Nephron (organoid): ENCODE measurements around the gene KIAA1671.

ENCODE experiments used
- H3K27ac Mint-ChIP-seq, 3 experiments: 2 replicates each; pipeline ENCODE4 v1.8.0; 2020; ENCODE audit warnings: mixed read lengths in 3 of 3, mild to moderate bottlenecking in 2 of 3, moderate library complexity in 1 of 3
- H3K27me3 Mint-ChIP-seq: 2 replicates; pipeline ENCODE4 v1.8.0; 2021; ENCODE audit warnings: low read depth, mild to moderate bottlenecking, moderate library complexity, mixed read lengths
- H3K36me3 Mint-ChIP-seq: 2 replicates; pipeline ENCODE4 v1.8.0; 2020; ENCODE audit warnings: low read depth, mixed read lengths
- H3K4me1 Mint-ChIP-seq: 2 replicates; pipeline ENCODE4 v1.8.0; 2020; ENCODE audit warnings: mixed read lengths
- H3K4me3 Mint-ChIP-seq, 3 experiments: 2 replicates each; pipeline ENCODE4 v1.8.0; 2020; ENCODE audit warnings: mild to moderate bottlenecking in 3 of 3, mixed read lengths in 3 of 3, moderate library complexity in 2 of 3
- H3K9me3 Mint-ChIP-seq: 2 replicates; pipeline ENCODE4 v1.8.0; 2020; ENCODE audit warnings: mixed read lengths
- TF ChIP-seq, protein P1 (sequence below), 3 experiments: fragments of 200-600 bp; sonication (generic); IDR thresholded peaks; one replicate each; pipeline ENCODE4 v1.5.0; 2021; ENCODE audit warnings: antibody characterized with exemption in 3 of 3; ENCODE audit not compliant: unreplicated experiment in 3 of 3

KIAA1671 gene

DNA sequence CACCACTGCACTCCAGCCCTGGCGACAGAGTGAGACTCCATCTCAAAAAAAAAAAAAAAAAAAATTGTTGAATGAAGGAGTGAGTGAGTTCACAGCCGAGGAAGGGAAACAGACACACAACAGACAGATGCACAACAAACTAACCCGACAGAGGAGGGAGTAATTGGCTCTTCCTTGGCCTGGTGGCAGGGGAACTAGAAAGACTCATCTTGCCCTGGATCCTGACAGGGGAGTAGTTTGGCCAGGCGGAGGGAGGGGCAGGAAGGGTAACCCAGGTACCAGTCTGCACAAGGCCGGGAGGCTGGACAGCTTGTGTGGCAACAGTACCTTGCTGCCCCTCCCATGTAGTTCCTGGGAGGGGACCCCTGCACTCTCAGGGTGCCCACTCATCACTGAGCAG lies 106.9 kb downstream of the KIAA1671 start:
- Mint-ChIP-seq H3K9me3 (no peaks in the 10 kb centered on the region), H3K4me1 (peaks cover 7% of the 10 kb centered on the region), H3K27me3 (peaks cover 8% of the 10 kb centered on the region), H3K27ac (no peak overlapping the region), H3K4me3 (no peak overlapping the region), H3K36me3 (no peaks in the 10 kb centered on the region)
- TF ChIP-seq, protein P1, sequence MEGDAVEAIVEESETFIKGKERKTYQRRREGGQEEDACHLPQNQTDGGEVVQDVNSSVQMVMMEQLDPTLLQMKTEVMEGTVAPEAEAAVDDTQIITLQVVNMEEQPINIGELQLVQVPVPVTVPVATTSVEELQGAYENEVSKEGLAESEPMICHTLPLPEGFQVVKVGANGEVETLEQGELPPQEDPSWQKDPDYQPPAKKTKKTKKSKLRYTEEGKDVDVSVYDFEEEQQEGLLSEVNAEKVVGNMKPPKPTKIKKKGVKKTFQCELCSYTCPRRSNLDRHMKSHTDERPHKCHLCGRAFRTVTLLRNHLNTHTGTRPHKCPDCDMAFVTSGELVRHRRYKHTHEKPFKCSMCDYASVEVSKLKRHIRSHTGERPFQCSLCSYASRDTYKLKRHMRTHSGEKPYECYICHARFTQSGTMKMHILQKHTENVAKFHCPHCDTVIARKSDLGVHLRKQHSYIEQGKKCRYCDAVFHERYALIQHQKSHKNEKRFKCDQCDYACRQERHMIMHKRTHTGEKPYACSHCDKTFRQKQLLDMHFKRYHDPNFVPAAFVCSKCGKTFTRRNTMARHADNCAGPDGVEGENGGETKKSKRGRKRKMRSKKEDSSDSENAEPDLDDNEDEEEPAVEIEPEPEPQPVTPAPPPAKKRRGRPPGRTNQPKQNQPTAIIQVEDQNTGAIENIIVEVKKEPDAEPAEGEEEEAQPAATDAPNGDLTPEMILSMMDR (IDR thresholded peaks at IDR 0.05; ENCODE audit: unreplicated experiment in 3 of 3): no peak

DNA sequence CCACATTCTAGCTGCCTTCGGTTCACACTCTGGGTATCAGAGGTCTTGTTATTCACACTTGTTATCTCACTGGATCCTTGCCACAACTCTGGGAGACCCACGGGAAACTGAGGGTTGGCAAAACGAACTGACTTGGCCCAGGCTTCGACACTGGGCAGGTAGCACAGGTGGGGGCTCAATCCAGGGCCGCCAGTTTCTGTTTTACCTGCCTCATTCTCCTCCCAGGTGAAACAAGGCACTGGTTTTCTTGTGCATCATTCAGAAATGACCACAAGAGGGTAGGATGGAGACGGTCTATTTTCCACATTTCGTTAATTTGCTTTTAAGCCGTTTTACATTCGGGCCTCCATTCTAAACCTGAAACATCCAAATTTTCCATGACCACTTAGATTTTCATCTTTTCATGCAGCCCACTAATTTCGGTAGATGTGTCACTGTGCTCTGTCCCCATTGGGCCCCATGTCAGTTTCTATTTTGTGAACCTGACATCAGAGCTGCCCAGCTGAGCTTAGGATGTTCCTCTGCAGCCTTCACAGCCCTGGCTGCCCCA lies 108.1 kb downstream of the KIAA1671 start:
- H3K9me3 Mint-ChIP-seq: no peaks in the 10 kb centered on the region
- H3K4me1 Mint-ChIP-seq: peaks cover 7% of the 10 kb centered on the region
- no peak overlapping the region for H3K4me3 Mint-ChIP-seq

DNA sequence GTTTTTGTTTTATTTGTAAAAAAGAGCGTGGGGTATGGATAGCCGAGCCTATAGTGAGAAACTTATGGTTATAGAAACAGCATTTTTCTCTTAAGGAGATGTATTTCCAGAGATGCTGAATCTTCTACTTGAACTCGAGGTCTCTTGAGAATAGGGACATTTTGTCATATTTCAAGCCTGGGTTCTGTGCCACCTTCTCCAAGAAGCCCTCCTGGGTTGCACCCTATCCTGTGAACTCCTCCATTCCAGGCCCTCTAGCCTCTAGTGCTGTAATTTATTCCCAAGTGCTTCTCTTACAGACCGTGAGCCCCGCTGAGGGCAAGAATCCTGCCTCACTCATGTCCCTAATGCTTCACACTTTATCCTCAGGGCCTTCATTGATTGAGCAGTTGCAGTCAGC lies 108.6 kb downstream of the KIAA1671 start:
- Mint-ChIP-seq H3K4me3 (no peak overlapping the region), H3K27ac (no peak overlapping the region), H3K36me3 (no peaks in the 10 kb centered on the region), H3K9me3 (no peaks in the 10 kb centered on the region), H3K27me3 (peaks cover 8% of the 10 kb centered on the region), H3K4me1 (peaks cover 7% of the 10 kb centered on the region)
- TF ChIP-seq, protein P1 (IDR thresholded peaks at IDR 0.05; ENCODE audit: unreplicated experiment in 3 of 3): no peak

More for the DNA sequence above, 108.1 kb downstream of the KIAA1671 start:
- Mint-ChIP-seq H3K27ac (no peak overlapping the region), H3K27me3 (peaks cover 8% of the 10 kb centered on the region), H3K36me3 (no peaks in the 10 kb centered on the region)
- TF ChIP-seq, protein P1 (IDR thresholded peaks at IDR 0.05; ENCODE audit: unreplicated experiment in 3 of 3): peak; percentile 24 to 39 (median 27)

DNA sequence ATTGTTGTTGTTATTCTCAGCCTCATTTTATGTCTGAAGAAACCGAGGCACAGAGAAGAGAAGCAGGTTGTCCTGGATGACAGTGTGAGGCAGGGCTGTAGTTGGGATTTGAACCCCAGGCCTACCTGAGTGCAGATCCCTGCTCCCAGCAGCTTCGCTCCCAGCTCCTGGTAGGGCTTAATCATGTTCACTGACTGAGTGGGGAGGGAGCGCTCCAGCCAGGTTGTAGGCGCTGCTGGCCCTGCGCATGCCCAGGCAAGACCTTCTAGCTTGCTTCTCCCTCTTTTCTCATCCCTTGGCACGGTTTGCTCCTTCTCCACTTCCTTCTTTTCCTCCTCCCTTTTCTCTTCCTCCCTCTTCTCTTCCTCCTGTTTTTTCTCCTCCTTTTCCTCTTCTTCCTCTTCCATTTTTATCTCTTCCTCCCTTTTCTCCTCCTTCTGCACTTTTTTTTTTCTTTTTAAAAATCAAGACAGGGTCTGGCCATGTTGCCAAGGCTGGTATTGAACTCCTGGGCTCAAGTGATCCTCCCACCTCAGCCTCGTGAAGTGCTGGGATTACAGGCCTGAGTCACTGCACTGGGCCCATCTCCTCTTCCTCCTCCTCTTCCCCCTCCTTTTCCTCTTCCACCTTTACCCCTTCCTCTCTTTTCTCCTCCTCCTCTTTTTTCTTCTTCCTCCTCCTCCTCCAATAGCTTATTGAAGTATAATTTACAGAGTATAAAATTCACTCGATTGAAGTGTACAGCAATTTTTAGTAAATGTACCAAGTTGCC lies 109.3 kb downstream of the KIAA1671 start:
- Mint-ChIP-seq H3K4me1 (peaks cover 7% of the 10 kb centered on the region), H3K4me3 (no peak overlapping the region), H3K27me3 (peaks cover 8% of the 10 kb centered on the region), H3K27ac (peak overlapping the region in 1 of 3 experiments; percentile 38), H3K9me3 (no peaks in the 10 kb centered on the region), H3K36me3 (no peaks in the 10 kb centered on the region)
- TF ChIP-seq, protein P1 (IDR thresholded peaks at IDR 0.05; ENCODE audit: unreplicated experiment in 3 of 3): no peak

DNA sequence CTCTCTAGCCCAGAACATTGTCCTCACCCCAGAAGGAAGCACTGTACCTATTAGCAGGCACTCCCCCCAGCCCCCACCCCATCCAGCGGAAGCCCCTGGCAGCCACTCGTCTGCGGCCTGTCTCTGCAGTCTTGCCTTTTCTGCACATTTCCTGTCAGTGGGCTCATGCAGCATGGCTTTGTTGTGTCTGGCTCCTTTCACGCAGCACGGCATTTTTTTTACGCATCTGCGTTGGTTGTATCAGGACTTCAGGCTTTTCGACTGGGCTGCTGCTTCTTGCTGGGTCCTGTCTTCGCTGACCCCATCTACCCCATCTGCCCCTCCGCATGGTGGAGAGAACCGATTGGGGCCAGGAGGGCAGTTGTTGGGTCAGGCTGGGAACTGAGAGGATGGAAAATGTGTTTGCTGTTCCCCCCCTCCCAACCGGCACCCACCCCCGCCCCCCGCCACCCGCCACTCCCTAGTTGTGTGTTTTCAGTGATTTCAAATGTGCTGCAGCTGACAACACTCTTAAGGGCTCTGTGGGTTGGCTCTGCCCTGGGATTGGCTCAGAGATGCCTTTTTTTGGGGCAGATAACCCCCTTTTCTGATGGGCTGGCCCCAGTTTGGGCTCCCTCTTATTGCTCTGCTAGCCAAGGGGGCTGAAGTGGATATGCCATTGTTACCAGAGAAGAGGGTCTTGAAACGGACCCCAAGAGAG lies 110.0 kb downstream of the KIAA1671 start:
- no peaks in the 10 kb centered on the region for H3K36me3 Mint-ChIP-seq
- TF ChIP-seq, protein P1 (IDR thresholded peaks at IDR 0.05; ENCODE audit: unreplicated experiment in 3 of 3): no peak

More for the DNA sequence above, 110.0 kb downstream of the KIAA1671 start:
- Mint-ChIP-seq H3K27ac (peak overlapping the region in 1 of 3 experiments; percentile 38), H3K4me3 (no peak overlapping the region), H3K27me3 (peaks cover 8% of the 10 kb centered on the region), H3K9me3 (no peaks in the 10 kb centered on the region), H3K4me1 (peaks cover 8% of the 10 kb centered on the region)
